ENCODE measurements around the gene ZNHIT2.

DNA sequence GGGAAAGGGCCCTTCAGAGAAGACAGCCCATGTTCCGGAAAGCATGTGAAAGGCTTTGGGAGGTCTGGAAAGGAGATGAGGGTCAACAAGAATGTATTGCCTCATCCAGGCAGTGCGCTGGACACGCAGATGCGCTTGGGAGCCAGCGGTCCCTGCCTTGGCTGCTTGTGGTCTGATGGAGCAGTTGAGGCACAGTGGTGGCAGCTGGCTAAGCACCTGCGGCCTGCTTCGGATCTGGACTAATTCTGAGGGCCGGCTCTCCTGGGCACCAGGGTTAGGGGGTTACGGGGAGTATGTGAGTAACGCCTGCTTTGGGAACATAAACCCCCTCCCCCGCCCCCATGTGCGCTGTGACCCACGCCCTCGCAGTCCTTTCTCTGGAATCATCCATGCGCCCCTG lies 10.4 kb downstream of the ZNHIT2 start:
- TF ChIP-seq, protein P1, sequence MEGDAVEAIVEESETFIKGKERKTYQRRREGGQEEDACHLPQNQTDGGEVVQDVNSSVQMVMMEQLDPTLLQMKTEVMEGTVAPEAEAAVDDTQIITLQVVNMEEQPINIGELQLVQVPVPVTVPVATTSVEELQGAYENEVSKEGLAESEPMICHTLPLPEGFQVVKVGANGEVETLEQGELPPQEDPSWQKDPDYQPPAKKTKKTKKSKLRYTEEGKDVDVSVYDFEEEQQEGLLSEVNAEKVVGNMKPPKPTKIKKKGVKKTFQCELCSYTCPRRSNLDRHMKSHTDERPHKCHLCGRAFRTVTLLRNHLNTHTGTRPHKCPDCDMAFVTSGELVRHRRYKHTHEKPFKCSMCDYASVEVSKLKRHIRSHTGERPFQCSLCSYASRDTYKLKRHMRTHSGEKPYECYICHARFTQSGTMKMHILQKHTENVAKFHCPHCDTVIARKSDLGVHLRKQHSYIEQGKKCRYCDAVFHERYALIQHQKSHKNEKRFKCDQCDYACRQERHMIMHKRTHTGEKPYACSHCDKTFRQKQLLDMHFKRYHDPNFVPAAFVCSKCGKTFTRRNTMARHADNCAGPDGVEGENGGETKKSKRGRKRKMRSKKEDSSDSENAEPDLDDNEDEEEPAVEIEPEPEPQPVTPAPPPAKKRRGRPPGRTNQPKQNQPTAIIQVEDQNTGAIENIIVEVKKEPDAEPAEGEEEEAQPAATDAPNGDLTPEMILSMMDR (IDR thresholded peaks at IDR 0.05): no peak
- TF ChIP-seq POLR2AphosphoS5 (IDR thresholded peaks at IDR 0.05) (no peak), POLR2A (IDR thresholded peaks at IDR 0.05) (no peak), EP300 (IDR thresholded peaks at IDR 0.05) (no peak)
